Activated CD8-positive, alpha-beta memory T cell treated with anti-CD3 and anti-CD28 coated beads, Interleukin-2, amount 50 U/mL, for 24 hours (primary cell): ENCODE measurements around the gene ADCY7.

ENCODE experiments used
- DNase-seq: peaks from one replicate; pipeline ENCODE4 v3.0.0-alpha.2; 2020; ENCODE audit errors: extremely low read depth

The ADCY7 gene

GRCh38 chr16:50248845-50249244 is 17.5 kb upstream of the ADCY7 start:
- no peak for DNase-seq

DNA sequence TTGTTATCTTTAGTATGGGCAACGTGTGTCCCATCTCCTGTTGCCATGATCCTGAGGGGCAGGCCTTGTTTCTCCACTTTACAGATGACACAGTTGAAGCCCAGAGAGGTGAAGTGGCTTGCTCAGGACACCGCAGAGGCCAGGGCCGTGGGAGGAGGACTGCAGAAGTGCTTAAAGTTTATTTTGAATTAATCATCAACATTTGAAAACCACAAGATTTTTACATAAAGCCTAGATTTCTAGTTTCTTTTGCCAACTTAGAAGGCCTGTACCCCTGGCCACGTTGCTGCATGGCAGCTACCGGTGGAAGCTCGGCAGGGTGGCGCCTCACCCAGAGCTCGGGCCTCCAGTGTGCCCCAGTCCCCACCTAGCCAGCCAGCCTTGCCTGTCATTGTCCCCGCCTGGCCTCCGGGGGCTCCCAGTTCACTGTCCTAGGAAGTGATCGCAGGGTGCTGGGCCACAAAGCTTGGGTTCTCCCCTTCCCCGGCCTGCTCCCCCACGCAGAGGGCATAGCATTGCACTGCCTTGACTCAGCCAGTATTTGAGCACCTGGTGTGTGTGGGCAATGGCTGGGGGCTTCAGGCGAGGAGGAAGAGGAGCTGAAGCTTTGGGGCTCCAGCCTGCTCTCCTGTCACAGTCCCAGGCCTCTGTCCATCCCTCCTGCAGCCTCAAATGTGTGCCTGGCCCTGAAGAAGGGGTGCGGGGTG is 14.8 kb upstream of the ADCY7 start:
- no peak for DNase-seq

DNA sequence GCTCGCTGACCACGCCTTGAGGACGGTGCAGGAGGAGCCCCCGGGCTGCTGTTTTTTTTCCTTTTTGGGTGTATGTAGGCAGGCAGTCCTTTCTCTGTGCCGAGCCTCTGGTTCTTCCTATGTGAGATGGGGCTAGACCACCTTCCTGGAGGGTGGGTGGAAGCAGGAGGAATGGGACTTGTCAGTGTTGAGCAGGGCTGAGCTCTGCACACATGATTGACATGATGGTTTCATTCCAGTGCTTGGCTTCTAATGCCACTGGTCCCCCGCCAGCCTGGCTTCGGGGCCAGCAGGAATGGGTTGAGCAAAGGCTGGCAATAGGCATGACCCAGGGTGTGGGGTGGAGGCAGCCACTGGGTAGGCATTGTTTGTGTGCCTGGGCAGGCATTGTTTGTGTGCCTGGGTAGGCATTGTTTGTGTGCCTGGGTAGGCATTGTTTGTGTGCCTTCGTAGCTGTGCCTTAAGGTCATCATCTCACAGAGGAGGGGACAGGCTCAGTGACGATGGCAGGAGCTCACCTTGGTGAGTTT is 14.2 kb upstream of the ADCY7 start:
- no peak for DNase-seq

GRCh38 chr16:50252874-50253513 is 13.4 kb upstream of the ADCY7 start:
- no peak for DNase-seq

DNA sequence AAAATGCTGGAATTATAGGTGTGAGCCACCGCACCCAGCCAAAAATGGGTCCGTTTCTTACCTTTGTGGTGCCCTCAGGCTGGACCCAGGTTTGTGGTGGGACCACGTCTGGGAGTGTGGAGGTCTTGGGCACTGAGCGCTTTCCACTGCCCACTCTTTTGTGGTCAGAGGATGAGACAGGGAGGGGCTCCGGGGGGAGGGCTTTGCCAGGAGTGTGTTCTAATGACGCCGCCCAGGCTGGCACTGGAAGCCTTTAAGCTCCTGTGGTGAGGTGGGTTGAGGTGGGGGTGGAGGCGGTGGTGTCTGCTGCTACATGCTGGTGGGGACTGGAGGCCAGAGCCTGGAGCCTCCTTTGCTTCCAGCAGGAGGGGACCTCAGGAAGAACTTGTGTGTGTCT is 12.8 kb upstream of the ADCY7 start:
- DNase-seq, result no peak

DNA sequence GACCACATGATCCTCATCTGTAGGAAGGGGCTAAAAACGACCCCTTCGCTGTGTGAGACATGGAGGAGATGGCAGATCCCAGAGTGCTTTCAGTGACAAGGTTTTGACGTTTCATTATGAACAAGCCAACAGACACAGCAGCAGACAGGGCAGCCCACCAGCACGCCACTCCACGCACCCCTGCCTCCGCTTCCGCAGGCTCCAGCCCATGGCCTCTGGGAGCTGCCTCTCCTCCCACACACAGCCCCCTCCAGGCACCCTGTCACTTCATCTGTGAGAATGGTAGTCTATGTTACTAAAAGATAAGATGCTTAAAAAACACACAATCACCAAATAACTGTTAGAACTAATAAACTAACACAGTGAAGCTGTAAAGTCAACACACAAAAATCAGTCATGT is 12.3 kb upstream of the ADCY7 start:
- no peak for DNase-seq

GRCh38 chr16:50255538-50255937 is 10.8 kb upstream of the ADCY7 start:
- no peak for DNase-seq

DNA sequence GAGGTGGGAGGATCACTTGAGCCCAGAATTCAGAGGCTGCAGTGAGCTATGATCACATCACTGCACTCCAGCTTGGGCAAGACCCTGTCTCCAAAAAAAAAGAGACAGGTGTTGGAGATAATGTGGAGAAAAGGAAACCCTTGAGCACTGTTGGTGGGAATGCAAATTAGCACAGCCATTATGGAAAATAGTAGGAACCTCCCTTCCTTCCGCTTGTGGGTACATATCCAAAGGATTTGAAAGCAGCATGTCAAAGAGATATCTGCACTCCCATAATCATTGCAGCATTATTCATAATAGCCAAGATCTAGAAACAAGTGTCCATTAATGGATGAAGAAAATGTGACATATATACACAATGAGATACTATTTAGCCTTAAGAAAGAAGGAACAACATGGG is 9.7 kb upstream of the ADCY7 start:
- no peak for DNase-seq

- no peak for DNase-seq
Observed at GRCh38 chr16:50257876-50258275, 8.5 kb upstream of the ADCY7 start.

DNA sequence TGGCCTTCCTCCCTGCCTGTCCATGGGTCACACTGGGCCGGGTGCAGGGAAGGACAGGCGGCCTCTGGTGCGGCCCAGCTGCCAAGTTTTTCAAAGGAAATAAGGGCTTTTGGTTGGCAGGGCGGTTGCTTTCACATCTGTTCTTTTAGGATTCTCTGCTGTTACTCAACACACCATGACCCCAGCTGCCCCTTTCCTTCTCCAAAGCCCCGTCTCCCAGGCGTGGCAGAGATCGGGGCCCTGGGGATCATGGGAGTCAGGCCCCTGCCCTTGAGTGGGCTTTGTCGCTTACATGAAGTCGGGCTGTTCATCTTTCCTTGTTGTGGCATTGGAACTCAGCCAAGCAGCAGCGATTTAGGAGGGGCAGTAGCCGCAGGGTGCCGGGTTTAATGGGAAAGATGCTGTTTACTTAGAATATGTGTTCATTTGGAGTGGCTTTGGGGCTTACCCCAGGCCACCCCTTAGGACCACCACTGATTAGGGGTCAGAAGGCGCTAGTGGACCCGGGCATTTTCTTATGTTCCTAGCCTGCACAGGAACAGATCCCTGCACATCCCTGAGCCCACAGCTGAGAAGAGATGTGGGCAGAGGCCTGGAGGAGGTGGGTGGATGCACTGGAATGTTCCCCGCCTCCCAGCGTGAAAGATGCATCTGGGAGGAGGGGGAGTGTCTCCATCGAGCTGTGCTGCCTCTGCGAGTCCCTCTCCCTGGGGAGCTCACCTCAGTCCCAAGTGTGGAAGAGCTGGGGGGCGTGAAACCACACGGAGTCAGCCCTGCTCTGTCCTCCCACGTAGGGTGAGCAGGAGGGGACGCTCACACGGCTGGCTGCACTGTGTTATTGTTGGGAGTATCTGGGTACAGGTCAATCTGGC is 6.8 kb upstream of the ADCY7 start:
- DNase-seq, result no peak

- no peak for DNase-seq
Observed at GRCh38 chr16:50260206-50261159, 5.9 kb upstream of the ADCY7 start.

GRCh38 chr16:50261160-50261706 is 5.1 kb upstream of the ADCY7 start:
- DNase-seq, result no peak

DNA sequence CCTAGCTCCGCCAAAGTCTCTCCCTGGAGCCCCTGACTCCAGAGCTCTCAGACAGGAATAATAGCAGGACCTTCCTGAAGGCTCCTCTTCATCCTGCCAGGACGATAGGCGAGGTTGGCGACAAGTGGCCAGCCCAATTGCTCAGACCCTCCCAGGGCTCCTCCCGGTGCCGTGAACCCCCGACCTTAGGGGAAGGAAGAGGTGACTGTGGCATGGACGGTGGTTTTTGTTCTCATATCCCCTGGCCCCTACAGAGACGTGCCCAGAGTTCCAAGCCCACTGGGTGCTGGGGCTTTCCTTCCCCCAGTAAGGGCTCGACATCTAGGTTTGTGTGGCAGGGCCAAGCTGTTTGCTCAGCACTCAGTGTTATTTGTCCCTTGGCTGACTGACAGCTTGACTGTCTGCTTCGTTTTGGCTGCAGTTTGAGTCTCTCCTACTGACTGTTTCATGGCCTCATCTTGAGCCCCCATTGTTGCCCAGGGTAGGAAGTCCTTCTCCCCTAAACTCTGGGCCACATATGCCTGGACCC is 4.6 kb upstream of the ADCY7 start:
- no peak for DNase-seq

DNA sequence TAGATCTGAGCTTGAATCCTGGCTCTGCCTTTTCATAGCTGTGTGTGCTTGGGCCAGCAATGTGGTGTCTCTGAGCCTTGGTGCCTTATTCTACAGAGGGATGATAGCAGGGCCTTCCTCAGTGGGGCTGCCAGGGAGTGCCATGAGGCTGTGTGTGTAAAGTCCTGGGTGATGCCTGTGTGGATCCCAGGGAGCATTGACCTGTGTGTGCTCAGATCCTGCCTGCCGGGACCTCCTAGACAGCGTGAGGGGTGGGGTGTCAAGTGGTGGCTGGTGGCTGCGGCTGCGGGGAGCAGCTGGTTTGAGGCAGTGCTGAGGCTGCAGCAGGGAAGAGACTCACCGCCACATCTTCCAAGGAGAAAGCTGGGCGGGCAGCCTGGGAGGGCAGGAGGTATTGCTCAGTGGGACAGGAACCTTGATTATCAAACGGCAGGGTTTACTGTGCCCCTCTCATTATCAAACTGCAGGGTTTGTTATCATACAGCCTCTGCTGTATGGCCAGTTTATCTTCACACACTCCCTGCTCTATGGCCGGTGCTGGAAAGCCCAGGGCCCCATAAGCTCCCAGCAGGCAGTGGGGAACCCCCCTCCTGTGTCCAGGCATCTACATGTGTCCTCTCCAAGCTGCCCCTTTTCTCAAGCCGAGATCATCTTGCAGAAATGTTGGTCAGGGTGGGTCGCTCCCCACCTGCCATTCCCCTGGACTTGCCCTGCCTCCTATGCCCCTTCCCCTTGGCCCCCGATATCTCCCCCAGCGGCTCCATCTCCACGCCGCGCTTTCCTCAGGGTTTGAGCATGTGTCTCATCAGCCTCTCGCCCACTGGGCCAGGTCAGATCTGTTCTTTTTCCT is 3.1 kb upstream of the ADCY7 start:
- DNase-seq, result no peak

- DNase-seq, result no peak
Observed at GRCh38 chr16:50263940-50264929, 2.1 kb upstream of the ADCY7 start.

- DNase-seq, result no peak
Observed at GRCh38 chr16:50265260-50265659, 1.1 kb upstream of the ADCY7 start.

GRCh38 chr16:50265716-50266336 is 525 bp upstream of the ADCY7 start:
- no peak for DNase-seq

DNA sequence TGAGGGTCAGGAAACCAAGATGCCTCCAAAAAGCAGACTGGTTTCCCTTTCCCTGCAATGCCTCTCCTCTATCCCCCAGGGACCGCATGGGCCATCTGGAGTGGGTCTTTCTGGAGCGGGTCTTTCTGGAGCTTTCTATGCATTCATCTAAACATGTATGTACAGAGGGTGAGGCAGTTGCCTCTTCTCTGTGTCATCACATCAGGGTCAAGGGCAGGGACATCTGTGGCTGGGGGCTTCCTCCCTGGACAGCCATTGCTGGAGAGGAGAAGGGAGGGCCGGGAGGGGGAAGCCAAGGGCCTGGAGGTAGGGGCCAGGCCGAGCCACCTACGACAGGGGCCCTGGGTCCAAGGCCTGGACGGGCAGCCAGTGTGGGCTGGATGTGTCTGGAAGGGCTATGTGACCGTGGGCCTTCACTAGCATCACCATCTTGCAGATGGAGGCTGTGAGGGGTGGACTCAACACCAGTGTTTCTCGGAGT is 840 bp downstream of the ADCY7 start:
- DNase-seq, result no peak
